ENCODE results near the gene HOXD12.
A peak's percentile ranks its signal among the peaks of the same experiment; 100 is the strongest.

The HOXD12 gene

GRCh38 chr2:176115883-176116813, 16.6 kb downstream of the HOXD12 start, which contains the start of gene HOXD10:
TSS of gene HOXD10 (plus strand) at chr2:176116778. CDS start at chr2:176116834, 56 bp downstream.
- 4 to 5% methylated on average over 66 of the region's 66 CpGs for WGBS, 2 experiments
- Histone ChIP-seq H3K27me3 (ENCODE audit: control insufficient read depth, insufficient read depth, low read length, poor library complexity, severe bottlenecking) (peaks cover 100% of the 10 kb centered on the region), H3K27ac (ENCODE audit: insufficient read depth, low read depth, low read length, poor library complexity, severe bottlenecking) (no peak within 1 kb of the TSS), H3K4me1 (ENCODE audit: control insufficient read depth, insufficient read depth, low read length) (no peaks in the 10 kb centered on the region), H3K9me3 (ENCODE audit: control insufficient read depth, low read length) (no peaks in the 10 kb centered on the region), H3K36me3 (ENCODE audit: control insufficient read depth, insufficient read depth, low read length) (no peaks in the 10 kb centered on the region), H3K4me3 (ENCODE audit: insufficient read depth, low read depth, low read length) (no peak within 1 kb of the TSS)

GRCh38 chr2:176117162-176117822, 17.7 kb downstream of the HOXD12 start:
- Histone ChIP-seq H3K4me1 (ENCODE audit: control insufficient read depth, insufficient read depth, low read length) (no peaks in the 10 kb centered on the region), H3K27ac (ENCODE audit: insufficient read depth, low read depth, low read length, poor library complexity, severe bottlenecking) (no peak overlapping the region), H3K36me3 (ENCODE audit: control insufficient read depth, insufficient read depth, low read length) (no peaks in the 10 kb centered on the region), H3K4me3 (ENCODE audit: insufficient read depth, low read depth, low read length) (no peak overlapping the region), H3K27me3 (ENCODE audit: control insufficient read depth, insufficient read depth, low read length, poor library complexity, severe bottlenecking) (peaks cover 100% of the 10 kb centered on the region), H3K9me3 (ENCODE audit: control insufficient read depth, low read length) (no peaks in the 10 kb centered on the region)
- WGBS, 2 experiments = 70 to 71% methylated on average over 40 of the region's 40 CpGs

DNA sequence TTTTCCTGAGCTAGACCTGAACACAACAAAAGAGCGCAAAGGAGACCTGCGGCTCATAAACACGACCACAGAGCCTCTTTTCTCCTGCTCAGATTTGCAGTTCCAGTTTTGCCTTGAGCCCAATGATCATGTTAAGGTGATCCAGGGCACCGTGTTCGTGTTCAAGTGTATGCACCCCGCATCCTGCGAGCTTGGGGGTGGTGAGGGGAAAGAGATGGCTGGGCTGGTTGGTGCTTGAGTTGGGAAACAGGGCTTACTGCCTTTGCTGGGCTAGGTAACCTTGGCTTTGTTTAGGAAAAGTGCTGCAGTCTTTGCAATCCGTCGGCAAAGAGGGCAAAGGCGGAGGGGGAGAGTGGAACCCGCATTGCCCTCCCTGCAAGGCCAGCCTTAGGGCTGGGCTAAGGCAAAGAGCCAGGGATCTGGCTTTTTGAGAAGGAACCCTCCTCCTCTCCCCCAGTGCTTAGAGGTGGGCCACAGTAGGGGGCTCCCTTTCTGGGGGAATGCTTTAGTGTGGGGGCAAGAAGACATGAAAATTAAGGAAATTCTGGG, 18.3 kb downstream of the HOXD12 start:
- H3K36me3 ChIP-seq (ENCODE audit: control insufficient read depth, insufficient read depth, low read length) = no peaks in the 10 kb centered on the region
- H3K4me3 ChIP-seq (ENCODE audit: insufficient read depth, low read depth, low read length) = no peak overlapping the region
- 54 to 56% methylated on average over 11 of the region's 11 CpGs for WGBS, 2 experiments
- no peaks in the 10 kb centered on the region for H3K9me3 ChIP-seq (ENCODE audit: control insufficient read depth, low read length)
- peaks cover 100% of the 10 kb centered on the region for H3K27me3 ChIP-seq (ENCODE audit: control insufficient read depth, insufficient read depth, low read length, poor library complexity, severe bottlenecking)
- no peaks in the 10 kb centered on the region for H3K4me1 ChIP-seq (ENCODE audit: control insufficient read depth, insufficient read depth, low read length)
- no peak overlapping the region for H3K27ac ChIP-seq (ENCODE audit: insufficient read depth, low read depth, low read length, poor library complexity, severe bottlenecking)

DNA sequence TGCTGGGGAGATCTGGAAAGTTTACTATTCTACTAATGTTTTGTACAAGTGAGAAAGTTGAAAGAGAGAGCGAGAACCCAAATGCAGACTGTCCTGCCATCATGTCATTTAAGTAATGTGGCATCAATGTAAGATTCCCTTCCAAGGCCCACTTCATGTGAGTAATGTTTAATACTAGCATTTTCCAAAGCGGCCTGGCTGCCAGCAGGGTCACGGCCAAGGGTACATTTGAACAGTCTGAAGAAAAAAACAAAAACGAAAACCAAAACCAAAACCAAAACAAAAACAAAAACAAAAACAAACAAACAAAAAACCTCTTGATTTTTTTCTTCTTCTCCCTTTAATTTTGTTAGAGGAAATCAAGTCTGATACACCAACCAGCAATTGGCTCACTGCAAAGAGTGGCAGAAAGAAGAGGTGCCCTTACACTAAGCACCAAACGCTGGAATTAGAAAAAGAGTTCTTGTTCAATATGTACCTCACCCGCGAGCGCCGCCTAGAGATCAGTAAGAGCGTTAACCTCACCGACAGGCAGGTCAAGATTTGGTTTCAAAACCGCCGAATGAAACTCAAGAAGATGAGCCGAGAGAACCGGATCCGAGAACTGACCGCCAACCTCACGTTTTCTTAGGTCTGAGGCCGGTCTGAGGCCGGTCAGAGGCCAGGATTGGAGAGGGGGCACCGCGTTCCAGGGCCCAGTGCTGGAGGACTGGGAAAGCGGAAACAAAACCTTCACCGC, 19.2 kb downstream of the HOXD12 start:
- Histone ChIP-seq H3K27ac (ENCODE audit: insufficient read depth, low read depth, low read length, poor library complexity, severe bottlenecking) (no peak overlapping the region), H3K27me3 (ENCODE audit: control insufficient read depth, insufficient read depth, low read length, poor library complexity, severe bottlenecking) (peaks cover 100% of the 10 kb centered on the region), H3K36me3 (ENCODE audit: control insufficient read depth, insufficient read depth, low read length) (no peaks in the 10 kb centered on the region), H3K9me3 (ENCODE audit: control insufficient read depth, low read length) (no peaks in the 10 kb centered on the region), H3K4me3 (ENCODE audit: insufficient read depth, low read depth, low read length) (no peak overlapping the region), H3K4me1 (ENCODE audit: control insufficient read depth, insufficient read depth, low read length) (no peaks in the 10 kb centered on the region)
- whole genome bisulfite sequencing, 2 experiments = 16 to 17% methylated on average over 24 of the region's 24 CpGs

DNA sequence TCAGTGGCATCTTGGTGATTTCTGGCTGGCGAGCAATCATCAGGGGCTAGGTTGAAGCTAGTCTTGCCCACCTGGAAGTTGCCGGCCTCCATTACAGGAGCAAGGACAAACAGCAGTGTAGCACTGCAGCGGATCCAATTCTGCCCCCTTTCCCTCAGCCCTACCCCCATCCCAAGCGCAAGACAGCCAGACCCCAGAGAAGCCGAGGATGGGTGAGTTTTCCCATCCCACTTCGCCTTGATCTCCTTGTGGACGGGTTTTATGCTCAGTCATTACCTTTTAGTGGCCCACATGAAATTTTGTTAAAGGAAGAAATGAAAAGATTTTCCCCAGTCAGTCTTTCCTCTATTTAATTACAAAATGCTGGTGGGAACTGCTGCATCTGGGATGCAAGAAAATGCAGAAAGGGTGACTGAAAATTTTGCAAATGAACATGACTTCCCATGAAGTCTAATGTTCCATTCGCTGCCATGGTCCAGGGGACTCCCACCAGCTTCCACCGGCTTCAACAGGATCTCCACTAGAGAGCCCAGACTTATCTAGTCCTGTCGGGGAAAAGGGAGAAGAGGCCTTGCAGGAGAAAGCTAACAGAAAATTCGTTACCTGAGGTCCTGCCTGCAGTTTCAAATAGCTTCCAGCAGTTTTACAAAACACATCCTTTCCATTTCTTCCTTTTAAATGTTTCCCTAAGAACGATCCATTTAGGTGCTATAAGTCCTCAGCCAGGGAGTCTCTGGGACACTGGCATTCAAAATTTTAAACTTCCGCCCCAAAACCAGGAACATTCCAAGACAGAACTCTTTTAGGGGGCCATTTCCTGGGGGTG, 21.0 kb downstream of the HOXD12 start:
- 22 to 25% methylated on average over 13 of the region's 13 CpGs for WGBS, 2 experiments
- H3K36me3 ChIP-seq (ENCODE audit: control insufficient read depth, insufficient read depth, low read length) = no peaks in the 10 kb centered on the region
- no peak overlapping the region for H3K4me3 ChIP-seq (ENCODE audit: insufficient read depth, low read depth, low read length)
- no peaks in the 10 kb centered on the region for H3K4me1 ChIP-seq (ENCODE audit: control insufficient read depth, insufficient read depth, low read length)
- no peak overlapping the region for H3K27ac ChIP-seq (ENCODE audit: insufficient read depth, low read depth, low read length, poor library complexity, severe bottlenecking)
- H3K27me3 ChIP-seq (ENCODE audit: control insufficient read depth, insufficient read depth, low read length, poor library complexity, severe bottlenecking) = peaks cover 100% of the 10 kb centered on the region
- H3K9me3 ChIP-seq (ENCODE audit: control insufficient read depth, low read length) = no peaks in the 10 kb centered on the region

DNA sequence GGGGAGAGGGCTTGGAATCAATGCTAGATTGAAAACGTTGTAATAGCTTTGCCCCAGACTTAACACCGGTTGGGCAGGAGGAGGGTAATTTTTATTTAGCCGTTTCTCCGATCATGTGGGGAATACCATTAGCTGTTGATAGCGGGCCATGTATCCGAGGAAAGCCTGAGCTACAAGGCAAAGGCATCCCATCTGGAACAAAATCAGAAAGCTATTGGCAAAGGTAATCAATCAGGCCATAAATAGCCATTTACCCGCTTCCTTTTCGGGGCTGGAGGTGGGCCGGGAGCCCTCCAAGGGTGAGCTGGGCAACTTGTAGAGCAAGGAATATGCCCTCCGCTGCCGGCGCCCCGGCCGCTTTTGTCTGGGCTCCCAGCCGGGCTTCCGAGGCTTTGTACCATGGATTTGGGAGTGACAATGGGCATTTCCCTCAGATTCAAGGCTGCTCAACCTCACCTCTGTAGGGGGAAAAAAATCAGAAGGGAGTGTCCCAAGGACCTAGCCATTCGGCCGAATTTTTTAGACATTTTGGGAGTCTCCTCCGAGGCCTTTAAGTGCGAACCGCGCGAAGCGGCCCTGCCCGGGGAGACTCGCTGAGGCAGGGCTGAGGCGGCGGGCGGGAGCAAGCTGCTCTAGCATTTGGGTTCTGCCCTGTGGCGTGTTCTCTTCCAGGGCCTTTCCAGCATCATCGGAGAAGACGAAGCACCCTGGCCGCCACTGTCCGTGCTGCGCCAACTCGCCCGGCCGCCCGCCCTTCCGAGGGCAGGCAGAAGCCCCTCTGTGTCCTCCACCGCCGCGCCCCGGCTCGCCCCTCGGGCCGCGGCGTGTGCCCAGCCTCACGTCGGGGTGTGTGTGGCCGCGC, 21.8 kb downstream of the HOXD12 start:
- 5 to 6% methylated on average over 53 of the region's 53 CpGs for WGBS, 2 experiments
- H3K27ac ChIP-seq (ENCODE audit: insufficient read depth, low read depth, low read length, poor library complexity, severe bottlenecking) = no peak overlapping the region
- H3K27me3 ChIP-seq (ENCODE audit: control insufficient read depth, insufficient read depth, low read length, poor library complexity, severe bottlenecking) = peaks cover 100% of the 10 kb centered on the region
- no peaks in the 10 kb centered on the region for H3K36me3 ChIP-seq (ENCODE audit: control insufficient read depth, insufficient read depth, low read length)
- no peak overlapping the region for H3K4me3 ChIP-seq (ENCODE audit: insufficient read depth, low read depth, low read length)
- H3K9me3 ChIP-seq (ENCODE audit: control insufficient read depth, low read length) = no peaks in the 10 kb centered on the region
- H3K4me1 ChIP-seq (ENCODE audit: control insufficient read depth, insufficient read depth, low read length) = no peaks in the 10 kb centered on the region

GRCh38 chr2:176122052-176122682, 22.6 kb downstream of the HOXD12 start:
- Histone ChIP-seq H3K27me3 (ENCODE audit: control insufficient read depth, insufficient read depth, low read length, poor library complexity, severe bottlenecking) (peaks cover 100% of the 10 kb centered on the region), H3K4me3 (ENCODE audit: insufficient read depth, low read depth, low read length) (peak overlapping the region; percentile 24), H3K27ac (ENCODE audit: insufficient read depth, low read depth, low read length, poor library complexity, severe bottlenecking) (no peak overlapping the region), H3K4me1 (ENCODE audit: control insufficient read depth, insufficient read depth, low read length) (no peaks in the 10 kb centered on the region), H3K36me3 (ENCODE audit: control insufficient read depth, insufficient read depth, low read length) (no peaks in the 10 kb centered on the region), H3K9me3 (ENCODE audit: control insufficient read depth, low read length) (no peaks in the 10 kb centered on the region)
- 1 to 2% methylated on average over 44 of the region's 47 CpGs for WGBS, 2 experiments

DNA sequence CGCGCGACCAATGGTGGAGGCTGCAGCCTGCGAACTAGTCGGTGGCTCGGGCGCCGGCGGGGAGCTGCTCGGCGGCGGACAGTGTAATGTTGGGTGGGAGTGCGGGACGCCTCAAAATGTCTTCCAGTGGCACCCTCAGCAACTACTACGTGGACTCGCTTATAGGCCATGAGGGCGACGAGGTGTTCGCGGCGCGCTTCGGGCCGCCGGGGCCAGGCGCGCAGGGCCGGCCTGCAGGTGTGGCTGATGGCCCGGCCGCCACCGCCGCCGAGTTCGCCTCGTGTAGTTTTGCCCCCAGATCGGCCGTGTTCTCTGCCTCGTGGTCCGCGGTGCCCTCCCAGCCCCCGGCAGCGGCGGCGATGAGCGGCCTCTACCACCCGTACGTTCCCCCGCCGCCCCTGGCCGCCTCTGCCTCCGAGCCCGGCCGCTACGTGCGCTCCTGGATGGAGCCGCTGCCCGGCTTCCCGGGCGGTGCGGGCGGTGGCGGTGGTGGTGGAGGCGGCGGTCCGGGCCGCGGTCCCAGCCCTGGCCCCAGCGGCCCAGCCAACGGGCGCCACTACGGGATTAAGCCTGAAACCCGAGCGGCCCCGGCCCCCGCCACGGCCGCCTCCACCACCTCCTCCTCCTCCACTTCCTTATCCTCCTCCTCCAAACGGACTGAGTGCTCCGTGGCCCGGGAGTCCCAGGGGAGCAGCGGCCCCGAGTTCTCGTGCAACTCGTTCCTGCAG, 23.3 kb downstream of the HOXD12 start, which contains the start of gene HOXD9:
Gene HOXD9 (plus strand): TSS at position 37 of the 728 bp plus-strand sequence. CDS start 50 bp downstream, at position 87.
- Histone ChIP-seq H3K27me3 (ENCODE audit: control insufficient read depth, insufficient read depth, low read length, poor library complexity, severe bottlenecking) (peaks cover 100% of the 10 kb centered on the region), H3K36me3 (ENCODE audit: control insufficient read depth, insufficient read depth, low read length) (no peaks in the 10 kb centered on the region), H3K27ac (ENCODE audit: insufficient read depth, low read depth, low read length, poor library complexity, severe bottlenecking) (no peak within 1 kb of the TSS), H3K4me3 (ENCODE audit: insufficient read depth, low read depth, low read length) (peak within 1 kb of the TSS; percentile 24), H3K9me3 (ENCODE audit: control insufficient read depth, low read length) (no peaks in the 10 kb centered on the region), H3K4me1 (ENCODE audit: control insufficient read depth, insufficient read depth, low read length) (no peaks in the 10 kb centered on the region)
- 1% methylated on average over 84 of the region's 84 CpGs for WGBS, 2 experiments
